ENCODE data around the gene SMOC1.

- TF ChIP-seq CTCF (IDR thresholded peaks at IDR 0.05) (no peak), POLR2AphosphoS5 (IDR thresholded peaks at IDR 0.05) (no peak)
Measured at GRCh38 chr14:69982220-69982839, 103.1 kb downstream of the SMOC1 start.
